HG02678 (cell line): Measurements from ENCODE around the gene CWC25.
A peak's percentile ranks its signal among the peaks of the same experiment; 100 is the strongest.

Experiments used
- ATAC-seq: cut with Tn5 transposase; IDR thresholded peaks from one replicate; pipeline ENCODE4 v1.9.1; 2021; ENCODE audit warnings: mild to moderate bottlenecking, moderate library complexity; ENCODE audit not compliant: unreplicated experiment

CWC25 gene

DNA sequence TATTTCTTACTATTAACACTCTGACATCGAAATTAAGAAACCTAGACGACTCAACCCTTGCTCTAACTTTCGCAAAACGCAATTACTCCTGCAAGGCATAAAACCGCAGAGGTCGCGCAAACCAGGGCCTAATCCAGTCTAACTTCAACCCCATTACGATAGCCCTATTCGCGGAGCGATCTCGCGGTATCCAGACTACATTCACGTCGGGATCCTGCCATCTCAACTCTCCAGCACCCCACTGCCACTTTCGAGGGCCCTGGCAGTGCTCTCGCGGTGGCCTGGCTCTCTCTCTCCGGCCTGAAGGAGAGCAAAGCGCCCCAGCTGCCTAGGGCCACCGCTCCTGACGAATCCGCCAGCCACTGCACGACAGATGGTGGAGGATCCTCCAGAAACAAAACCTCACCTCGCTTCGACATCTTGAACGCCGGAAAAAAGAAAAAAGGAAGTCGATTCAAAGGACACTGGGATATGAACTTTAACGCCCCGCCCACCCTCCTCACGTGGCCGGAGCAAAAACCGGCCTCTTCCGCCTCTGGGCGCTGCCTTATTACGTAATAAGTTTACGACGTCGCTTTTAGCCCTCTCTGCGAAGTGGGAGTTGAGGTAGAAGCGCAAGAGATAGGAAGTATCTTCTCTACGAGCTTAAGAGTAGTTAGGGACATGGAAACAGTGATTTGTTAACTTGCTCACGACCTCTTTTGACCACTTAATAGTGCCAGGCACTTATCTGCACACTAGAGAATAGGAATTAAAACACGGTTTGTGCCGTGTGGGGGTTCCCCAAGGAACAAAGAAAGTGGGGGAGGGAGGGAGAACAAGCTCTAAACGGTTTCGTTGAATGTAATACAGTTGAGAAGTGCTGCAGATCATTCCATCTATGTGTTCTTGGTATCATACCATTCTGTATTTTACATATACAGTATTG, 28.4 kb upstream of the CWC25 start, which contains the start of gene RPL23:
RPL23 (minus strand) TSS at position 430 of the 928 bp plus-strand sequence; CDS start at position 419, 11 bp downstream.
- ATAC-seq: peak; percentile 85

DNA sequence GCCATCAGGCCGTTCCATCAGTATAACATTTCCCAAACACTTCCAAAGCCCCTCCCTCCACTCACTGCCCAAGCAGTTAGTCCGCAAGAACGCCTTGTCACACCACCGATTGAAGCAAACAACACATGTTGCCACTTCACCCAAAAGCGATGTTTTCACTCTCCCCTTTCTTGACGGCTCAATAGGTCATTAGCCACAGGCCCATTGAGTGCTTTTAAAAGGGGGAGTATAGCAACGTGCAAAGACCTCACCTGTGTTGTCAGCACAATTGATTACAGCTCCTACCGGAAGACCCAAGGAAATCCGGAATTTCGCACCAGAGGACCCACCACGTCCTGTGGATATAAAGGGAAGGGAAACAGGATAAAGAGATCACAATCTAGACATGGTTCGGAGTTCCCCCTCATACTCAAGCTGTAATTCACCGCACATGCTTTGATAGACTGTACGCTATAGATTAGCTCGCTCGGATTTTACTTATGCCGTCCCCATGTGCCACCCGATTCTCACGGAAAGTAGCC, 27.7 kb upstream of the CWC25 start:
- ATAC-seq: no peak

DNA sequence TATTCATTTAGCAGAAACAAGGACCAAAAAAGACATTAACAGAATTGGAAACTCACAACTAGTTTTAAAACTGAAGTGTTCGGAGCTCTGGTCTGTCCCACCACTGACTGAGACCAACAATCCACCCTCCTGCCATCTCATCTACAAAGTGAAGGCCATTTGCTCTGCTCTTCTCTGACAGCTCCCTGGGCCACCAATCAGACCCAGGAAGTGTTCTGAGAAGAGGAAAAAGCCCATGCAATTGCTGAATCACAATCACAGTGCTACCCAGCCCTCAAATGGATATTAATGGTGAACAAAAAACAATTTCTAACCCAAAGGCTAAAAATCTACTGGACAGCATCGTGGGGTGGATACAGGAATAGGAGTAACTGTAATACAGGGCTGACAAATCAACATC, 26.3 kb upstream of the CWC25 start:
- ATAC-seq: no peak

DNA sequence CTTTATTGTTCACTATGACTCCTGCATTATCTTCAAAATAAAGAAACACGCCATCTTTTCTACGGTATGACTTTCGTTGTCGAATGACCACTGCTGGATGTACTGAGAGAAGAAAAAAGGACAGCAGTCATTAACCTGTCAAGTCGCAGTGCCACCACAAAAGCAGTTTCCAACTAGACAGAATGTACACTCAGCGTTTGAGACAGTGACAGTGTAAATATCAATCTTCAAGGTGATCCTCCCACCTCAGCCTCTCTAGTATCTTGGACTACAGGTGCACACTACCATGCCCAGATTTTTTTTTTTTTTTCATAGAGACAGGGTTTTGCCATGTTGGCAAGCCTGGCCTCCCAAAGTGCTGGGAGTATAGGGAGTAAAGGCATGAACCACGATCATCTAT, 25.3 kb upstream of the CWC25 start:
- no peak for ATAC-seq

DNA sequence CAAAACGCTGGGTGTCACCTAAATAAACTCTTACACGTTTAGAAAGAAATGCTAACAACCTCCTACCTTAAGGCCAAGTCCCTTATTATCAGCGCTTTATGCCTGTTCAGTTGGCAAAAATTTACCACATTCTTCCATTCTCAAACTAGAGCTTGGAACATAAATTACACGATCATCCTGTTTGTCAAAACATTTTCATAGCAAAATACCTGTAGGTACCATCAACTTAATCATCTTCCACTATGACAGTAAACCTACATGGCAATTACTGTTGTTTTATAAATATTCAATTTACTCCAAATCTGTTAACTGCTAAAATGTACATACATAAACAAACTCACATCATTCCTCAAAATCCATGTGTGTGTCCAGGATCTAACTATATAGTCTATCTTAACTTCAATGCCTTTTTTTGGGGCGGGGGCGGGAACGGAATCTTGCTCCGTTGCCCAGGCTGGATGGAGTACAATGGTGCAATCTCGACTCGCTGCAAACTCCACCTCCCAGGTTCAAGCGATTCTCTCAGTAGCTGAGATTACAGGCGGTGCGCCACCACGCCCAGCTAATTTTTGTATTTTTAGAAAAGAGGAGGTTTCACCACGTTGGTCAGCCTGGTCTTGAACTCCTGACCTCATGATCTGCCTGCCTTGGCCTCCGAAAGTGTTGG, 24.0 kb upstream of the CWC25 start:
- no peak for ATAC-seq

DNA sequence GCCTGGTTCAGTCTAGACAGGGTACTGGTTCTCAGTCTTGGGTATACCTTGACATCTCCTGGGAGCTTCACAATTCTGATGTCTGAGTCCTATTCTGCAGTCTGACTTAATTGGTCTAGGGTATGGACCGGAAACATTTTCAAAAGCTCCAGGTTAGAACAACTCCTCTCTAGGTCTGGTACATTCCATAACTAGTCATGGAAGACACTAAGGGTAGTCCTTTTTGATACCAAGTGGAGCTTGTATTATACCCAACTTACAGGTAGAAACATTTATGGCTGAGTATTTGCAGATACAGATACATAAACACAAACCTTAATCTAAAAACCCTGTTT, 23.4 kb upstream of the CWC25 start:
- no peak for ATAC-seq

DNA sequence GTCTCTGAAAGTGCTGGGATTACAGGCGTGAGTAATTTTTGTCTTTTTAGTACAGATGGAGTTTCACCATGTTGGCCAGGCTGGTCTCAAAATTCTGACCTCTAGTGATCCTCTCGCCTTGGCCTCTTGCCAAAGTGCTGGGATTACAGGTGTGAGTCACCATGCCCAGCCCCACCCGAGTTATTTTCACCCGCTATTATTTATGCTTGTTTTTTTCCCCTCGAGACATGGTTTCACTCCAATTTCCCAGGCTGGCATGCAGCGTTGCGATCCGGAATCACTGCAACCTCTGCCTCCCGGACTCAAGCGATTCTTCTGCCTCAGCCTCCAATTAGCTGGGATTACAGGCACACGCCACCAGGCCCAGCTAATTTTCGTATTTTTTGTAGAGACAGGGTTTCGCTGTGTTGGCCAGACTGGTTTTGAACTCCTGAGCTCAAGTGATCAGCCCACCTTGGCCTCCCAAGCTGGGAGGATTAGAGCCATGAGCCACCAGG, 19.2 kb upstream of the CWC25 start:
- no peak for ATAC-seq

DNA sequence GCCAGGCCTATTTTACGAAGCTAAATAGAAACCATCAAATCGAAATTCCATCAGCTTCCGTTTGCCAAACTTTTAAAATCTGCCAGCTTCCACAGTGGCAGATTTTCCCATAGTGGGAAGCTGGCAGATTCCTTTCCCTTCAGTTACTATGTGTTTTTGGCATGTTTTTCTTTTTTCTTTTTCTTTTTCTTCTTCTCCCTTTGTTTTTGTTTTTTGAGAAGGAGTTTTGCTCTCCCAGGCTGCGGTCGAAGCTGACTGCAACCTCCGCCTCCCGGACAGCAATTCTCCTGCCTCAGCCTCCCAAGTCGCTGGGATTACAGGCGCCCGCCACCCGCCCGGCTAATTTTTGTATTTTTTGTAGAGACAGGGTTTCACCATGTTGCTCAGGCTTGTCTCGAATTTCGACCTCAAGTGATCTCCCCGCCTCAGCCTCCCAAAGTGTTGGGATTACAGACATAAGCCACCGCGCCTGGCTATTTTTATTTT, 684 bp upstream of the CWC25 start:
- ATAC-seq: no peak

DNA sequence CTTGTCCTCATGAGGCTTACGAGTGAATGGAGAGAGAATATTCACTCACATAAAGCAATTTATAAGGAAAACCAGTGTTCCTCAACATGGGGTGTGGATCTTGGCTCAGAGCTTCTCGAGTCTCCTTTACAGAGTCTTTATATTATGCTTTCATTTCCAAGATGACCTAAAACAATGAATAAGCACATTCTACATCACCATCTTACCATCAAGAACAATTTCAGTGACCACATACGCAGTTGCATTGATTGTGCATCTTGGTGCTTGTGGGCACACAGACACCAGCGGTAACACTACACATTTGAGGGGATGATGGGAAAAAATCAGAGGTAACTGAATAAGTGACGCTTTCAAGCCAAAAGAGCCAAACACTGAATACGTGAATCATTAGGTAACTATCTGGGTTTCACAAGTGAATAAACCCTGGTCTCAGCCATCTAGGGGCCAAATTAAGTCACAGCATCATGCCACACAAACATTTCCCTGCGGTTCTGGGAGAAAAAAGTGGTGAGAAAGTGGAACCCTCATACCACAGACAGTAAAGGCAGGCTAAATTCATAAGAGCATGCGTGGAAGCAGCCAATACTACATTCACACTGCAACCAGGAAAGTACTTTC, 9.4 kb downstream of the CWC25 start:
- no peak for ATAC-seq

DNA sequence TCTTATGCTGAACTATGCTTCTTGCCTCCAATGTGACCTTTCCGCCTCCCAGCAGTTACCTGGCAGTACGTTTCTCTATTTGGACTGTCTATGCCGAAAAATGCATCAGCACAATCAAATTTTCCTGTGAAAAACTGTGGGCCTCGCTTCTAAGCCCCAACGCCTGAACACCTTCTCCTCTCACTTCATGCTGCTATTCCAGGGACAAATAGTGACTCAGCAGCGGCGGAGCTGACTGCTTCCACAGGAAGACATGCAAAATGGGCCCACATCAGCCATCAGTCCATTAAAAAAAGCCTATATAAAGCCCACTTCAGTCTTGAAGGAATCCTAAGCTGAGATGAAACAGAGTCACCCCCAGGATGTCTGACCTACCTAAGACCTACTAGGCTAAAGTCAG, 15.3 kb downstream of the CWC25 start:
- ATAC-seq: no peak

DNA sequence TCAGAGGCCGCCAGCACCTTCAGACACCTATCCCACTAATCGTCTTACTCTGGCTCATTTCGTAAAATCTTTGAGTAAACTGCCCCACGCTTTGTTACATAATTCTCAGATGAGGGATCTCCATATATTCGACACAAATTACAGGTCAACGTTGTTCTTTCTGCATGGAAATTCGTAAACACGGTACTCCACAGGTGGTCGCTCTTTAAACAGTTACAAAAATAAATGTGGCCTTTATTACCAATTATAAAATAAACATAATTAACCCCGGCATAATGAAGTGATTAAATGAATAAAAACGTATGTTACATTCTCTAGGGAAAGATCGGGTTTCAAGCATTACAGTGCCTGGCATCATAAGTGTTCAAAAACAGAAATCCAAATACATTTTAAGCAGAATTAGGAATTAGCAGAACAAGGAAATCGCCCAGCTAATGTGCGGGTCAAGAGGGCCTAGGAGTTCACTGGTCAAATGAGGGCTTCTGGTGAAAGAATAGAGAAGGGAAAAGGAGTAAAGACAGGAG, 24.8 kb downstream of the CWC25 start:
- ATAC-seq: no peak

DNA sequence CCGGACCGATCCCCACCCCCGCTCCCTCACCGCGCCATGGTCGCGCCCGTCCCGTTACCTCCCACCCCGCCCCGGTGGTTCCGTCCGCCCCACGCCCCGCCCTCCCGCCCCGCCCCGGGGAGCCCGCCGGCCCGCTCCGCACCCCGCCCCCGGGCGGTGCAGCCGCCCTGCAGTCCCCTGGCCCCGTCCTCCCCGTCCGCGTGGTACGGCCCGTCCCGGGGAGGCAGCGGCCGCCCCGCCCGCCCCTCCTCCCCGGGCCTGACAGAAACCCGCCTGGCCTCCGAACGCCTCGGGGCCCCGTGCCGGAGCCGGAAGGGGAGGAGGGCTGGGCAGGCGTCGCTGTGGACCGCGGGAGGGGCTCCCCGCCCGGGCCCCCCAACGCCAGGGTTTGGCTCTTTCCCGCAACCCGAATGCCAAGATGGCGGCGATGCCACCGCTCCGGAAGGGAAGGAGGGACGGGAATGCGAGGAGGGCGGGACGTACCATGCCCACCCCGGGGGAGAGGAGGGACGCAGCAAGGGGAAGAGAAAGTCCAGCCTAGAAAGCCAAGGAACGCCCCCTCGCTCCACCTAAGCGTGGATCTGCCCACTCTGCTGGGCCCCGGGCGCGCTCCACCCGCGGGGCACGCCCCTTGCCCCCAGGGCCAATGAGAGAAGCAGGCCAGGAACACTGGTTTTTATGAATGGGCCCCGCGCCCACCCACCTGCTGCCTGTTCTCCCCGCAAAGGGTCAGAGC, 25.5 kb downstream of the CWC25 start, which contains the start of gene PIP4K2B:
PIP4K2B (minus strand) TSS at position 56 of the 736 bp plus-strand sequence. CDS start 132 bp downstream, outside the sequence.
- ATAC-seq: peak; percentile 82

DNA sequence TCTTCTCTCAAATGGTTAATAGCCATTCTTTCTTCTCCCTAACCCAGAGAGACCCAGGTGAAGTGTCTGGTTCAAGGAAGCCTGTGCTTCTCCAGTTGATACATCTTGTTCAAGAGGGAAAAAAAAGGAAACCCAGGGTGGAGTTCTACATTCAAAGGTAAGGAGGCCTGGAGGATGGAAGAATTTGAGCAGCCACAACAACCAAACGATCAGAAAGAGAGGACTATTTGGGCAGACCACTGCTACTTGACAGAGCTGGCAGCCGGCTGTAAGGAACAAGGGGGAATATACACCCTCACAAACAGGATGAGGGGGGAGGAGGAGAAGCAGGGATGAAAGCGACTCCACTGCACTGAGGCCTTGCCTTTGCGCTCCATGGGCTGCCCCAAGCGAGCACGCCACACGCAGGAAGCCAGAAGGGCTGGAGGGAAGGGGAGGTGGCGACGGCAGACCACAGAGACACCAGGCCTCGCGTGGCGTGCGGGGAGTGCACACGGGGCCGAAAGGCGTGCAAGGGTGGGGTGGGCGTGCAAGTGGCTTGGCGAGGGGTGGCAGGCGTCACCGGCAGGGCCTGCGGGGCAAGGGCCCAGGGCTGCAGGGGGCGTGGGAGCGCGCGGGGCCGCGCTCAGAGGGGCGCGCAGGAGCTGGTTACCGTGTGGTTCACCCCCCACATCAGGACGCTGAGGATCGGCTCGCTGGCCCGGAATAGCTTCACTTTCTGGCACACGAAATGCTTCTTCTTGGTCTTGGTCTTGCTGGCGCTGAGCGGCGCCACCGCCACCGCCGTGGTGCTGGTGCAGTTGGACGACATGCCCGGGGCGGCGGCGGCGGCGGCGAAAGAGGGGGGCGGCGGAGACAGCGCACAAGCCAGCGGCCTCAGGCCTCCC, 26.3 kb downstream of the CWC25 start:
- ATAC-seq: peak; percentile 20

DNA sequence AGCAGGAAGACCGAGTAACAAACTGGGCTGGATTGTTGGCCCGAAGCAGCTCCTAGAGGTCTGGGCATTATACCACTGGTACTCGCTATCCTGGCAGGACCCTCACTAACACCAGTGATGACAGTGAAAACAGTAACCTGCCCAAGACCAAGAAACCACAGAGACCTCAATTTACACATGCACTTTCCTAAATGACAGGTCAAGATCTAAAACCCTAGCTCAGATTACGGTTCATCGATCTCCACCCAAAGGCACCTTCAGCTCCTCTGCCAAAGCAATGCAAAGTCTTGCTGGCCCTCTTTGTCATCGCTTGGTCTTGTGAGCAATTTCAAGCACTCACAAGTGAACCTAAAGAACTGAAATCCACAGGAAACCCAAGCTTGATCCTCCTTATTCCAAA, 27.3 kb downstream of the CWC25 start:
- no peak for ATAC-seq

DNA sequence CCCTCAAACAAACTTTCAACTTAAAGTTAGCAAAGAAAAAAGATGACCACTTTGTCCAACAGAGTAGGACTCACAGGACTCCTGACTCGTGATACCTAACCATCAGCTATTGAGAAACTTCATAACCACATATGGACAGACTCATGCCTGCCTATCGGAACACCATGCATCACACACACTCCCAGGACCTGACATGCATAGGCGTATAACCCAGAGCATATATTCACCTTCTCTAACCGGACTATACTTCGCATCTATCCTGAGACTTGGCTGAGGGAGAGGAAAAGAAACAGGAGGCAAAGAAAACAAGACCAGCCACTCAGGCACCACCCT, 28.0 kb downstream of the CWC25 start:
- ATAC-seq: no peak

DNA sequence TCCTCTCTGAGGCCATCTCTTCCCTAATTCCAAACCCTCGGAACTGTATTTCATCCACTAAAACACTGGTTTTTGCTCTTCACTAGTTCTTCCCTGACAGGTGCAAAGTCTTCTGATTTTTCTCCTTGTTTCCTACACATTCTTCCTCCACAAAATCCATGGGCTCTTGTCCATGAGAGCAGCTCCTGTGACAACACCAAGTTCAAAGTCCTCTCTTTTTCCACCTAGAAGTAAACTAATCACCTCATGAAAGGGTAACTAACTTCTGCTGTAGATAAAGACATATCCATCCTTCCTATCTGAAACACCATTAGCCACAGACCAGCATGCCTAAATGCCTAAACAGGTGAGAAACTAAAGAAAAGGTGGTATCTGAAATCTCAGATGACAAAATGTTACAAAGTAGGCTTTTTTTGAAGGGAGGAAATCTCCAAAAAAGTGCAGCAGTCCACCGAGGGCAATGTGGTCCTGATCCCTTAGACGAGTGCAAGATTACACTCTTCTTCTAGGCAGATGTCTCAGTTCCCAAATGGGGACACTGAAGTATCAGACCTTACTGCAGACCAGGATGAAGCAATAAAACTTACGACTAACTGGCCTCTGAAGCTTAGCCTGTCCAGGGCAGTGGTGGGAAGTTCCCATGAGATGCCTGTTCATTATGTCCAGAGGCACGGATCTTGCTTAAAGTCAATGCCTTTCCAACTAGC, 28.5 kb downstream of the CWC25 start:
- ATAC-seq: no peak

DNA sequence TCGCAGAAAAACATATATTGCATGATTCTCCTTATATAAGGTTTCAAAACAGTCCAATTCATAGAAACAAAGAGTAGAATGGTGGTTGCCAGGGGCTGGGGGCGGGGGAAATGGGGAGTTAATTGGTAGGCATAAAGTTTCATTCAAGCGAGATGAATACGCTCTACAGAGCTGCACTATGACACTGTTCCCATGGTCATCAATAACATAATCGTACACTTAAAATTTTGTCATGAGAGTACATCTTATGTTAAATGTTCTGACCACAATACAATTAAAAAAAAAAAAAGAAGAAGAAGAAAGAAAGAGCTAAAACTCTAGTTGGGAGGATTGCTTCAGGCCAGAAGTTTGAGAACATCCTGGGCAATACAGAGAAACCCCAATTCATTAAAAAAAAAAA, 30.9 kb downstream of the CWC25 start:
- ATAC-seq: no peak

DNA sequence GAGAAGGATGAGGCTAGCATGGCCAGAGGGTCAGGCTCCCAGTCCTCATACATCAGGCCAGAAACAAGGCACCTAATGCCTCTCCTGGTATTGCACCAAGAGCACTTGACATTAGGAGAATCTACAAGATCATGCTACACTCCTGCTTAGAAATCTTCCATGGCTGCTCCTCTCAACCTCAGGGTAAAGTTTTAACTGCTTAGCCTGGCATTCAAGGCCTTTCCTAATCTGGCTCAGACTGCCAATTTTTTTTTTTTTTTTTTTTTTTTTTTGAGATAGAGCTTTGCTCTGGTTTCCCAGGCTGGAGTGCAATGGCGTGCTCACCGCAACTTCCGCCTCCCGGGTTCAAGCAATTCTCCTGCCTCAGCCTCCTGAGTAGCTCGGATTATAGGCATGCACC, 34.0 kb downstream of the CWC25 start:
- no peak for ATAC-seq
